ENCODE measurements around the gene SPTBN5.

The SPTBN5 gene

DNA sequence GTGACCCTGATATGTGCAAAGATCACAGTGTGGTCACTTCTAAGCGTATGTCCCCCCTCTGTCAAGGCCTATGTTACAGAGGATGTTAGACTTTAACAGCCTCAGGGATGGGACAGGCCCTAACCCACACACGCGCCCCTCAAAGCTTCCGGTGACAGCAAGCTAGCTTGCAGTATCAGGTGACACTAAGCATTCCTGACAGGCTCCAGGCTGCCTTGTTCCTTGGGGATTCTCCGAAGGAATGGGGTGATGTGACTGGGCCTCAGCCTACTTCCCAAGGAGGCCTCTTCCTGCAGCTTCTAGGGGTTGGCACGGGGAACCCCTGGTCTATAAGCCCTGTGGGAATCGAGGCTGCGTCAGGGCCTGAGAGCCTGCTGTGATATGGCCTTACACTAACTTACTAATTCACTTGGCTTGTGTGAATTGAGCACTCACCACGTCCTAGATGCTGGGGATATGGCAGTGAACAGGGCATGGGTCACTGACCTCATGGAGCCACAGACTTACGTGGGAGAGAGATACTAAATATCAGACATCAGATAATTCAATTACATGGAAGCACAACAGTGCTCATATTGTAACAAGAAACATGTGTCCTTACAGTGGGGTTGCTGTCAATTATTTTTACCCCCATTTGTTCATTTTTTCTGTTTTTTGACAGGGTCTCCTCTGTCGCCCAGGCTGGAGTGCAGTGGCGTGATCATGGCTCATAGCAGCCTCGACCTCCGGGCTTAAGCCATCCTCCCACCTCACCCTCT lies 11.4 kb upstream of the SPTBN5 start:
- TF ChIP-seq, protein P1, sequence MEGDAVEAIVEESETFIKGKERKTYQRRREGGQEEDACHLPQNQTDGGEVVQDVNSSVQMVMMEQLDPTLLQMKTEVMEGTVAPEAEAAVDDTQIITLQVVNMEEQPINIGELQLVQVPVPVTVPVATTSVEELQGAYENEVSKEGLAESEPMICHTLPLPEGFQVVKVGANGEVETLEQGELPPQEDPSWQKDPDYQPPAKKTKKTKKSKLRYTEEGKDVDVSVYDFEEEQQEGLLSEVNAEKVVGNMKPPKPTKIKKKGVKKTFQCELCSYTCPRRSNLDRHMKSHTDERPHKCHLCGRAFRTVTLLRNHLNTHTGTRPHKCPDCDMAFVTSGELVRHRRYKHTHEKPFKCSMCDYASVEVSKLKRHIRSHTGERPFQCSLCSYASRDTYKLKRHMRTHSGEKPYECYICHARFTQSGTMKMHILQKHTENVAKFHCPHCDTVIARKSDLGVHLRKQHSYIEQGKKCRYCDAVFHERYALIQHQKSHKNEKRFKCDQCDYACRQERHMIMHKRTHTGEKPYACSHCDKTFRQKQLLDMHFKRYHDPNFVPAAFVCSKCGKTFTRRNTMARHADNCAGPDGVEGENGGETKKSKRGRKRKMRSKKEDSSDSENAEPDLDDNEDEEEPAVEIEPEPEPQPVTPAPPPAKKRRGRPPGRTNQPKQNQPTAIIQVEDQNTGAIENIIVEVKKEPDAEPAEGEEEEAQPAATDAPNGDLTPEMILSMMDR (IDR thresholded peaks at IDR 0.05; ENCODE audit: control insufficient read depth, insufficient read depth, low read depth, low read length, missing control alignments) = no peak
- H3K4me3 ChIP-seq (ENCODE audit: control insufficient read depth, low read depth, low read length) = no peak overlapping the region
- no peak for DNase-seq (ENCODE audit: low read depth)

DNA sequence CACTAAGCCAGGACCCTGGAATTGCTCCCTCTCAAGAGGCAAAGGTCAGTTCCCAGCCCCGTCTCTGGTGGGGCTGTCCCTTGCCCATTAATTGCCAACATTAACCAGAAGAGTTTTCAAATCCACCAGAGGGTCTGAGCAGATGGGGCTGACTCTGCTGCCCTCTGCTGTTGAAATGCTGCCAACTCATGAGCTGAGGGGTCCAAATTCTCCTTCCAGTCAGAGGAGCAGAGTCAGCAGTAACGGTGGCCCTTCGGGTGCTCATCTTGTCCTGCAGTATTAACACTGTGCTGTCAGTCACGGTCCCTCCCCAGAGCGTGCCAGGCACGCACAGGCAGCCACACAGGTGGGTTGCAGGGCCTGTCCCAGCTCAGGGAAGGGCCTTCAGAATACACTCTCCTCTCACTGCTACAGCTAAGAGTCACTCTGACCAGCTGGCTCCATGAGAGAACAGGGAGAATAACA lies 10.7 kb upstream of the SPTBN5 start:
- no peak for DNase-seq (ENCODE audit: low read depth)
- H3K4me3 ChIP-seq (ENCODE audit: control insufficient read depth, low read depth, low read length) = no peak overlapping the region
- TF ChIP-seq, protein P1 (IDR thresholded peaks at IDR 0.05; ENCODE audit: control insufficient read depth, insufficient read depth, low read depth, low read length, missing control alignments) = peak; percentile 82

DNA sequence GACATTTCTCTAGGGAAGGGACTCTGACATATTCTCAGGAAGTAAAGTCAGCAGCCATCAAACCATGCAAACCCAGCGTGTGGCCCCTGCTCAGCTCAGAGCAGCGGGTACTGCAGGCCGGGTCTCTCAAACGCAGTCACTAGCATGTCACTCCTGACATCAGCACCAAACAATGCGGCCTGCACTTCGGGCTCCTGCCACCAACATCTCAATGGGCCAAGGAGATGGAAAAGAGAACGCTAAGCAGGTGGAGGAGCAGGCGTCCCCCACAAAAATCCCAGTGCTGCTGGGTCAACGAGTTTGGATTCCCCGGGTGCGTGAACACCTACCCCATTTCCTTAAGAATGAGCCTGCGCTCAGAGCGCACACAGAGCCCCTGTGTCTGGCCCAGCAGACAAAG lies 9.9 kb upstream of the SPTBN5 start:
- H3K4me3 ChIP-seq (ENCODE audit: control insufficient read depth, low read depth, low read length) = no peak overlapping the region
- no peak for DNase-seq (ENCODE audit: low read depth)

DNA sequence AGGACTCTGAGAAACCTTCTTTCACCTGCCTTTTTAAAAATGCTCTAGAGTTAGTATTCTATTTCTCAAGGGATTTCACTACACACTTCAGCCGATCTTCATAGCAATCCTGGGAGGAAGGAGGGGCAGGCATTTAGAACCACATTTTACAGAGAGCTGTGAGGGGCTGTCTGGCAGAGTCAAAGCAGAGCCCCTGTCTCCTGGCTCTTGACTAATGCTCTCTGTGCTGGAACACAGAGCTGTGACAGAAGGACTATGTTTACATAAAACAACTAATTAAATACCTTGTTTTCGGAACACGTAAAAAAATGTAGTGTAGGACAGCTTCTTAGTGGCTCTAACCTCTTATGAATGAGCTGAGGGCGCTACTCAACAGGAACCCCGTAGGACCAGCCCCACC lies 7.6 kb upstream of the SPTBN5 start:
- H3K4me3 ChIP-seq (ENCODE audit: control insufficient read depth, low read depth, low read length) = no peak overlapping the region
- TF ChIP-seq, protein P1 (IDR thresholded peaks at IDR 0.05; ENCODE audit: control insufficient read depth, insufficient read depth, low read depth, low read length, missing control alignments) = no peak
- no peak for DNase-seq (ENCODE audit: low read depth)

More for the DNA sequence above, 9.9 kb upstream of the SPTBN5 start:
- TF ChIP-seq, protein P1 (IDR thresholded peaks at IDR 0.05; ENCODE audit: control insufficient read depth, insufficient read depth, low read depth, low read length, missing control alignments) = no peak

DNA sequence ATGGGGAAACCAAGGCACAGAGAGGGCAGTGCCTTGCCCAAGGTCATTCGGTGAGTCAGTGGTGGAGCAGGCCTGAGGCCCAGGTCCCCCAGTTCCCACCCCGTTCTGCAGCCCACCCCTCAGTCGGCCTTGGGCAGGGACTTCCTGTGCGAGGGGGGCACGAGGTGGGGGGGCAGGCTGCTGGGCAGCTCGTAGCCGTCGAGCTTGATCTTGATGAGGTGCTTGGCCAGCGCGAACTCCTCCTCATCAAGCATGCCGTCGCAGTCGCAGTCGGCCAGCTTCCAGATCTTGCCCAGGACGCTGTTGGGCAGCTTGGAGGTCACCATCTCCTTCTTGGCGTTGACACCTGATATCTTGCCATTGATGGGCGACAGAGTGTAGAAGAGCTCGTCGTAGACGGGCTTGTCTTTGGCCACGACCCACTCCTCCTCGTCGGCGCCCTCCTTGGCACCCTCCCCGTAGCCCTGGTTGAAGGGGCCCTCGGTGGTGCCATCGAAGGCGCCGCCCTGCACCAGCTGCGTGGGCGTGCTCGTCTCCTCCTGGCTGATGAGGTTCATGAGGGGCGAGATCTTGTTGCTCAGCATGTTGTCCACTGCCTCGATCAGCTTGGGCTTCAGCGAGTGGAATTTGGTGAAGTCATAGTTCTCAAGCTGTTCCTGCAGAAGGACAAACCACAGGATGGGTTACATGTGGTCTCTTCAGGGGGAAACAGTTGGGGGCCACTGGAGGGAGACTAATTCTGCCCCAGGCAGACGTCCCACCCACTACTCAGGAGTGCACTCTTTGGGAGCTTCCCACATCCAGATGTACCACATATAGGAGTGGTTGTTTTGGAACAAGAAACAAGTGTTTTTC lies 6.9 kb upstream of the SPTBN5 start:
- TF ChIP-seq, protein P1 (IDR thresholded peaks at IDR 0.05; ENCODE audit: control insufficient read depth, insufficient read depth, low read depth, low read length, missing control alignments) = no peak
- DNase-seq (ENCODE audit: low read depth) = no peak
- H3K4me3 ChIP-seq (ENCODE audit: control insufficient read depth, low read depth, low read length) = no peak overlapping the region

DNA sequence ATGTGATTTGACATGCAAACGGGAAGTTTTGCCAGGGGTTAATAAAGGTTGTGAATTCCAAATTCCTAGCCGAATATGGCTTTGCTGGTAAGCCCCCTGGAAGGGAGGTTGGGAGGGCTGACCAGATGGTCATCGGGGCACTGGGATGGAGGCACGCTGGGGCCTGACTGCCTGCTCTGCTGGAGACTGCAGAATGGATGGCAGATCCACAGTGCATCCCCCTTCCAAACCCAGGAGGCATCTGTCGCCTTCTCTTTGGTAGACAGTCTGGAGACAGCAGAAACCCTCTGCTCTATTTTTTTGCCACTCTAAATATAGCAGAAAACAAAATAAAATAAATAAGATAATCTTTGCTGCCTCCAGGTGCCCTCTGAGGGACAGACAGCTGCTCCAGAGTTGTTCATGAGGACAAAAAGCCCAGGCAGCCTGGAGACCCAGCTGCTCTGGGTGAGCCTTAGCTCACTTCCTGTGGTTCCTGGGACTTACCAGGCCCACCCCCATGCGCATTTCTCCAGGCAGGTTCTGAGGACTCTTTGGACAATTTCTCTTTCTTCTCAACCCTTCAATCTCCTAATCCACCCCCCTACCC lies 6.1 kb upstream of the SPTBN5 start:
- no peak for DNase-seq (ENCODE audit: low read depth)
- H3K4me3 ChIP-seq (ENCODE audit: control insufficient read depth, low read depth, low read length) = no peak overlapping the region
- TF ChIP-seq, protein P1 (IDR thresholded peaks at IDR 0.05; ENCODE audit: control insufficient read depth, insufficient read depth, low read depth, low read length, missing control alignments) = no peak
